CD4-positive, alpha-beta T cell treated with Interleukin-1 beta for 1 hour (primary cell): ENCODE measurements around the gene NUP42.
A peak's percentile ranks its signal among the peaks of the same experiment; 100 is the strongest.

Source experiments
- DNase-seq, 2 donors: peaks; one replicate each; pipeline ENCODE4 v3.0.0-alpha.2; 2020 to 2022

The NUP42 gene

GRCh38 chr7:23238983-23239652 lies 57.3 kb downstream of the NUP42 start:
- DNase-seq, result no peak

GRCh38 chr7:23239698-23240097 lies 57.9 kb downstream of the NUP42 start:
- no peak for DNase-seq

- peak in 1 of 2 donors; percentile 11 for DNase-seq
Measured at GRCh38 chr7:23242321-23242720, 60.5 kb downstream of the NUP42 start.

- no peak for DNase-seq
Measured at GRCh38 chr7:23242935-23243334, 61.1 kb downstream of the NUP42 start.

GRCh38 chr7:23246555-23246954 lies 64.7 kb downstream of the NUP42 start, which contains the start of gene GPNMB:
Gene GPNMB, plus strand, starts transcription at chr7:23246775. Its CDS starts 83 bp downstream, at chr7:23246858.
- DNase-seq, result no peak

- DNase-seq, result no peak
Measured at GRCh38 chr7:23247046-23247602, 65.3 kb downstream of the NUP42 start.

- DNase-seq, result peak; percentile 2 to 26
Measured at GRCh38 chr7:23247603-23248335, 65.9 kb downstream of the NUP42 start.

- no peak for DNase-seq
Measured at GRCh38 chr7:23249486-23249885, 67.6 kb downstream of the NUP42 start.
